Stimulated activated effector memory CD8-positive, alpha-beta T cell treated with anti-CD3 and anti-CD28 coated beads, Interleukin-12 subunit alpha, Interleukin-12 subunit beta, amount 100 ng/mL, for 72 hours (primary cell): ENCODE data around the gene SLC34A1.
"Not testable (repeated sequence)": the region's sequence is repeated elsewhere in the genome, so short reads cannot be mapped to it uniquely, and the experiment has no call there.

Experiments
- ATAC-seq: fragments of 150-1000 bp; cut with Tn5 transposase; 2 replicates; pipeline ENCODE4 v1.10.0; 2021
- DNase-seq, 2 donors: peaks; one replicate each; pipeline ENCODE4 v3.0.0; 2021 to 2022; ENCODE audit warnings: low spot score in 2 of 2
- H3K27ac Mint-ChIP-seq: one replicate; pipeline ENCODE4 v1.8.0; 2022; ENCODE audit warnings: mild to moderate bottlenecking, mixed read lengths
- H3K36me3 Mint-ChIP-seq: one replicate; pipeline ENCODE4 v1.8.0; 2022; ENCODE audit warnings: mild to moderate bottlenecking, mixed read lengths
- H3K4me1 Mint-ChIP-seq: one replicate; pipeline ENCODE4 v1.8.0; 2022; ENCODE audit warnings: mixed read lengths
- H3K4me3 Mint-ChIP-seq: one replicate; pipeline ENCODE4 v1.8.0; 2022; ENCODE audit warnings: mild to moderate bottlenecking, mixed read lengths
- H3K9me3 Mint-ChIP-seq: one replicate; pipeline ENCODE4 v1.8.0; 2022; ENCODE audit warnings: mixed read lengths

SLC34A1 gene

DNA sequence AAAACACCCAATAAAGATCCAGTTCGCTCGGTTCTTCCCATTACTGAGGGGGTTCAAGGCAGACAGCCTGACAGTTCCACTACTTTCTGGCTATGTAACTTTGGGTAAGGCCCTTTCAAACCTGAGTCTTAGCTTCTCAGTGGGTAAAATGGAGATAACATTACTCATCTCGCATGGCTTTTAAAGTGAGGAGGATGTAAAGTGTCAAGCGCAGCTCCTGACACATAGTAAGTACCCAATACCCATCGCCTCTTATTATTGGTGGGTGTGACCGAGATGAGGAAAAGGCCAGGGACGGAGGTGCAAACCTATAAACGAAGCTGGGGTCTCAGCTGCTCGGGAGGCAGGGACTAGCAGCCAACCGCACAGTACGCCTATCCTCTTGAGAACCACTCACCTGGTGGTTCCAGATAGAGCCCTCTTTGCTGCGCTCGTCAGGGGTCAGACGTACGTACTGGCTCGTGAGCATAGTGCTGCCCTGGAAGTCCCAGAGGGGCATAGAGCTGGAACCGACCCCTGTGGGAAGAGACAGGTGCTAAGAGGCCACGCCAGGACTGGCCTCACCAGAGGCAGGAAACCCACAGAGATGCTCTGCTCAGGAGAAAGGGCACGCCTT is 33.4 kb upstream of the SLC34A1 start:
- H3K4me1 Mint-ChIP-seq: peaks cover 55% of the 10 kb centered on the region
- DNase-seq: peak in 1 of 2 donors; percentile 65
- peak; percentile 20 for ATAC-seq
- peak overlapping the region; percentile 99 for H3K27ac Mint-ChIP-seq
- peak overlapping the region; percentile 87 for H3K4me3 Mint-ChIP-seq
- no peaks in the 10 kb centered on the region for H3K9me3 Mint-ChIP-seq
- H3K36me3 Mint-ChIP-seq: peaks cover 52% of the 10 kb centered on the region

DNA sequence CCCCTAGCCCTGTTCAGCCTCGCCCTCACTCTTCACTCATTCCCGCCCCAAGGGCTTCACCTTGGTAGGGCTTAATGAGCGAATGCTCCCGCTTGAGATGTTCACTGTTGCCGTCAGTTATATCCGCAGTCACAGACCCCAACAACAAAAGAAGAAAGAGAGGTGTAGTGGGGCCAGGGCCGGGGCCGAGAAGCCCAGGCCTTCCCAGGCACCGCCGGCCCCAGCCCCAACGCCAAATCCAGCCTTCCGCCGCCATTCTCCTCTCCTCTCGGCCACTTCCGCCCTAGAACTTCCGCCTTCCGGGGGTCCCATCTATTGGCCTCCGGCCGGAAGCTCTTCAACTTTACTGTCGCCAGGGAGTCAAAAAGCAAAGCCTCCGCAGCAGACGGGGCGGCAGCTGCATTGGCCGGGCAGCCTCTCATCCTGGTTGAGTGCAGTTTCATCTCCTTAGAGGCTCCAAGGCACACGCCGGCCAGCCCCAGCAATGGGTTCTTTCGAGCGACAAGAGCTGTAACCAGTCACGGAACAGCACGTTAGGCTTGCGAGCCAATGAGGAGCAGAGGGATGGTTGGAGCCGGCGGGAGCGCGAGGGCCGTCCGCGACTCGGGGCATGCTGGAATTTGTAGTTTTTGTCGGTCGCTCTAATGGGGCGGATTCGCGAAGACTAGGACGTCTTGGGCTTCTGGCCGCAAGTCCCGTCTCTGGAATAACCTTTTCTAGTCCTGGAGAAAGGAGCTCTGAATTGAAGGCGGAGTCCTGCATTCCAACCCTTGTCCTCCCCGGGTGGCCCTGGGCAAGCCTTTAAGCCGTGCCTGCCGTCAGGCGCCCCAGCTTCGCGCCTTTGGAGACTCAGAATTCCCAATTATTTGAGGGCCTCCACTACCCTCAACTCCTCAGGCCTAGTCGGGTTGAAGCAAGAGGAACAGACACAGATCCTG is 32.6 kb upstream of the SLC34A1 start, which contains the start of gene LMAN2:
Gene LMAN2, minus strand, starts transcription at position 277 of the 938 bp plus-strand sequence. Its CDS starts 21 bp downstream, at position 256.
- H3K9me3 Mint-ChIP-seq: no peaks in the 10 kb centered on the region
- H3K27ac Mint-ChIP-seq: peak within 1 kb of the TSS; percentile 99
- H3K4me1 Mint-ChIP-seq: peaks cover 60% of the 10 kb centered on the region
- peak; percentile 78 to 95 for DNase-seq
- H3K4me3 Mint-ChIP-seq: peak within 1 kb of the TSS; percentile 87
- peak; percentile 97 for ATAC-seq
- H3K36me3 Mint-ChIP-seq: peaks cover 44% of the 10 kb centered on the region

DNA sequence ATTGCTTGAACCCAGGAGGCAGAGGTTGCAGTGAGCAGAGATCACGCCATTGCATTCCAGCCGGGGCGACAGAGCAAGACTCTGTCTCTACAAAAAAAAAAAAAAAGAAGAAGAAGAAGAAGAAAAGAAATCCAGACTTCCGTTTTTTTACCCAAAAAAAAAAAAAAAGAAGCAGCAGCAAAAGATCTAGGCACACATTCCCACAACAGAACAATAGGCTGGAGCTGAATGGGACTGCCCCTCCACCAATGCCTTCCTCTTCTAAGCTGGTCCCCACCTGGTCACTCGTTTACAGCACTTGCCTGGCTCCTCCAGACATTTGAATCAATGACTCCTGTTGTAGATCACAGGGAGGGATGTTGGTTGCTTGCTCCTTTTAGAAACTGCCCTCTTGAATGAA is 31.1 kb upstream of the SLC34A1 start:
- no peak overlapping the region for H3K27ac Mint-ChIP-seq

DNA sequence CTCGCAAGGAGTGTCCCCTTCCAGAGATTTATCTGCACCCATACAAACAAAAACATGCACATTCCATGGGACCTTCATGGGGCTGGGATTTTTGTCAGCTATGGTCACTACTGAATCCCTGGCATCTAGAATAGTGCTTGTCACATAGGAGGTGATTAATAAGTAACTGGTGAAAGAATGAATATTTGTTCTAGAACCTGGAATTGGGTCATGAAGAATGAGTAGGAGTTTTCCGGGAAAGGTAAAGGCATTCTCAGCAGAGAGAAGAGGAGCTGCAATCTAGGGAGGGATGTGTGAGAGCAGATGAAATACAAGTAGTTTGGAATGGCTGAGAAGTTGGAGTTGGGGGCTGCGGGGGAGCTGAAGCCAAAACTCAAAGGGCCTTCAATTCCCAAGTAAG is 30.0 kb upstream of the SLC34A1 start:
- no peak overlapping the region for H3K4me3 Mint-ChIP-seq
- no peak for ATAC-seq
- peaks cover 67% of the 10 kb centered on the region for H3K4me1 Mint-ChIP-seq
- DNase-seq: no peak
- peaks cover 26% of the 10 kb centered on the region for H3K36me3 Mint-ChIP-seq
- H3K27ac Mint-ChIP-seq: peak overlapping the region; percentile 46
- no peaks in the 10 kb centered on the region for H3K9me3 Mint-ChIP-seq

More for the DNA sequence above, 31.1 kb upstream of the SLC34A1 start:
- peaks cover 37% of the 10 kb centered on the region for H3K36me3 Mint-ChIP-seq
- no peaks in the 10 kb centered on the region for H3K9me3 Mint-ChIP-seq
- H3K4me3 Mint-ChIP-seq: no peak overlapping the region
- ATAC-seq (no peak), DNase-seq (no peak)
- peaks cover 61% of the 10 kb centered on the region for H3K4me1 Mint-ChIP-seq

DNA sequence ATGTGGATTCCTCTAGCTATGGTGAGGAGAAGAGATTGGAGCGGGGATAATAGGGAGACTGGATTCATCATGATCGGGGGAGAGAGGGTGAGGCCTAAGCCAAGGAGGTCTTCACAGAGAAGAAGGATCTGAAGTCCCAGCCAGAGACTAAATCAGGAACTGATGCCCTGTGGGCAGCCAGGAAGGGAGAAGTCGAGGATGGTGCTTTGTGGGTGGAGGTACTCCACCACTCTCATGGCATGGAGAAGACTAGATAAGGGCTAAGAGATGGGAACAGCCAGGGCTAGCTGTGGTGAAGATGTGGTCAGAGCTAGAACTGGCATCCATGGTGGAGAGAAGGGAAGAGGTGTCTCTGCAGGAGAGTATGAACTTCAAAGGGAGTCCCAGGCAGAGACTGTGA is 29.5 kb upstream of the SLC34A1 start:
- ATAC-seq (no peak), DNase-seq (no peak)
- Mint-ChIP-seq H3K4me3 (no peak overlapping the region), H3K4me1 (peaks cover 67% of the 10 kb centered on the region), H3K27ac (peak overlapping the region; percentile 46), H3K36me3 (peaks cover 22% of the 10 kb centered on the region), H3K9me3 (no peaks in the 10 kb centered on the region)

DNA sequence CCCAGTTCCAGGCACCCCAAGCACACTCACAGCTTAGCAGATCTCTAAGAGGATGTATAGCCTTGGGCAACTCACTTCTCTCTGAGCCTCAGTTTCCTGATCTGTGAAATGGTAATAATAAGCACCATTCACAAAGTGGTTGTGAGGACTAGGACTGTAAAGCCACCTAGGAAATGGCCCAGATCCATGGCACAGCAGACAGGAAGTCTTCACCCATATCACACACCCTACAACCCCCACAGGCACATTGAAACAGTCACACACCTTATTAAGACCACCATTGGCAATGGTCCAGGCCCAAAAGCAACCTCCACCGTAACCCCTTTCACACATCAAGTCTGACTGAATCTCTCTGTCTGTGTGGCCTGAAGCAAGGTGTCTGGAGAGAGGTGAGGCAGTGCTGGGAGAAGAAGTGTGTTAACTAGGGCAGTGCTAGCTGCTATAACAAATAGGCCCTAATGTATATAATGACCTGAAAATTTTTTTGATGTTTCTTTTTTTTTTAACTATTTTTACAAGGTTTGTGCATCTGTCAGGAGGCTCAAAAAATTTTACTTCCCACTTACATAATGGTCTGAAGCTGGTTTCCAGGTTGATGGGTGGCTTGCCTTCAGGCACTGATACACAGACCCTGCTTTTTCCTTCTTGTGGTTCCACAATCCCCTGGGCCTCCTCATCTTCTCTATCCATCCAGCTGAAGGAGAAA is 28.9 kb upstream of the SLC34A1 start:
- Mint-ChIP-seq H3K4me1 (peaks cover 67% of the 10 kb centered on the region), H3K4me3 (no peak overlapping the region), H3K9me3 (no peaks in the 10 kb centered on the region), H3K27ac (peak overlapping the region; percentile 46), H3K36me3 (peaks cover 22% of the 10 kb centered on the region)
- DNase-seq (no peak), ATAC-seq (no peak)

DNA sequence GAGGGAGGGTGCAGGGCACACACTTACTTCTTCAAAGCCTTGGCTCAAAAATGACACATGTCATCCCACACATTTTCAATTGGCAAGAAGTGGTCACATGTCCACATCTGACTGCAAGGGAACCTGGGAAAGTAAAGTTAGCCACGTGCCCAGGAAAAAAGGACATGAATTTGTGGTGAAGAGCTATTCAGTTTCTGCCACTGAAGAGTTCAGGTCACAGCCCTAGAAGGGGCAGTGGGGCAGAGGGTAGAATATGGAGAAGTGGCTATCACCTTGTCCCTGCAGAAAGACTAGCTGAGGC is 28.4 kb upstream of the SLC34A1 start:
- Mint-ChIP-seq H3K4me3 (peak overlapping the region; percentile 90), H3K27ac (peak overlapping the region; percentile 32)
- DNase-seq: no peak

DNA sequence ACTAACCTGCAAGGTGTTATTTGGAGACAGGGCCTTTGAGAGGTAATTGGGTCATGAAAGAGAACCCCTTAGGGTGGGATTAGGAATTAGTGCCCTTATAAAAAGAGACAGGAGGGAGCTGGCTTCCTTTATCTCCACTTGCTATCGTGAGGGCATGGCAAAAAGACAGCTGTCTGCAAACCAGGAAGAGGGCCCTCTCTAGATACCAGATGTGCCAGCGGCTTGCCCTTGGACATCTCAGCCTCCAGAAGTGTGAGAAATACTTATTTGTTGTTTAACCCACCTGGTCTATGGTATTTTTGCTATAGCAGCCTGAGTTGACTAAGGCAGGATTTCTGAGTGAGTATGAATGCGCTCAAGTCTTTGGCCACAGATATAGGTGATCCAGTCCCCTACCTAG is 27.5 kb upstream of the SLC34A1 start:
- no peak for ATAC-seq
- no peak for DNase-seq
- Mint-ChIP-seq H3K27ac (peak overlapping the region; percentile 83), H3K4me1 (peaks cover 77% of the 10 kb centered on the region), H3K9me3 (no peaks in the 10 kb centered on the region), H3K36me3 (peaks cover 21% of the 10 kb centered on the region), H3K4me3 (peak overlapping the region; percentile 90)

More for the DNA sequence above, 28.4 kb upstream of the SLC34A1 start:
- Mint-ChIP-seq H3K9me3 (no peaks in the 10 kb centered on the region), H3K4me1 (peaks cover 69% of the 10 kb centered on the region), H3K36me3 (peaks cover 22% of the 10 kb centered on the region)
- ATAC-seq: no peak

DNA sequence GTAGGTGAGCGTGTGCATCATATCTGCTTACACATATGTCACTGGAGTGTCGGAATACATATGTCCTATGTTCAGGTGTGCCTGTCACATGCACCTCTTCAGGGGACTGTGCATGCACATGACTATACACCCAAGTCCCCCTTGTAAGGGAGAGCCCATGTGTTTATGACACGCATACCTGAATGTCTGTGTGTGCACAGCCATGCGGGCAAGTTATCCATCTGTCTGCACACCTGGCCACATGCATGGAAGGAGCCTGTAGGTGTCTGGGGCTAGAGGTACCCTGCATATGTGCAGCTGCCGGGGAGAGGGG is 27.1 kb upstream of the SLC34A1 start:
- DNase-seq (no peak), ATAC-seq (no peak)
- Mint-ChIP-seq H3K4me1 (peaks cover 77% of the 10 kb centered on the region), H3K4me3 (peak overlapping the region; percentile 90), H3K36me3 (peaks cover 21% of the 10 kb centered on the region), H3K27ac (peak overlapping the region; percentile 83), H3K9me3 (no peaks in the 10 kb centered on the region)

DNA sequence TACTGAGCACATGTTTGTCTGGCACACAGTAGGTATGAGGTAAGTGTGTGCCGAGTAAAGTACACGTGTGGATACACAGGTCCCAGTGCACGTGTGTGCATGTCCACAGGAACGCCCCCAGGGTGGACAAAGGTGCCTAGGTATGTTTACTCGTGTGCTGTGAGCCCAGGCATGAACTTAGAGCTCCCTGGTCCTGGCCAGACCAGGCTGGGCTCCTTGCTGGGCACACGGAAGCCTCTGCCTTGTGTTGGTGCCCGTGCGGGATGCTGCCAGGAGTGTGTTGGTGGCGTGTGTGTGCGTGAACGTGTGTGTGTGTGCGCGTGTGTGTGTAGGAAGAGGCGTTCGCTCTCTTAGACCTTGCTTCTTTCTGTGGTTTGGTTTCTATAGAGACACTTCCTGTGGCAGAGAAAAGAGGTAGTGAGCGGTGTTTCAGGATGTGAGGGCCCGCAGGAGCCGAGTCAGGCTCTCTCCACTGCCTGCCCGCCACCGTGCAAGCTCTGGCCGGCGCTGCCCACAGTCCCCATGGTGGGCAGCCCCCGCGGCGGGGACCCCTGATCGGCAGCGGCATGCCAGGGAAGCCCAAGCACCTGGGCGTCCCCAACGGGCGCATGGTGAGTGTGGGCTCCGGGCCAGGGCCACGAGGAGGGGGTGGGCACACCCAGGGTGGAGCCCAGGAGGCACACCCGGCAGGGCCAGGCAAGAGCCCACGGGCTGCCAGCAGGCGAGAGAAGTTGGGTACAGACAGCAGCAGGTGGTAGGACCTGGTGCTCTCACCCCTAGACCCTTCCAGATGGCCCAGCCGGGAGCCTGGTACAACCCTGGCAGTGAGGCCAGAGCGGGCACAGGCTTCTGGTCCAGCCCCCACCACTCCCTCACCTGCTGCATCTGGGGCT is 26.5 kb upstream of the SLC34A1 start, which contains the start of gene RGS14:
Gene RGS14, plus strand, starts transcription at position 466 of the 893 bp plus-strand sequence. Its CDS starts 101 bp downstream, at position 567.
- no peaks in the 10 kb centered on the region for H3K9me3 Mint-ChIP-seq
- DNase-seq (peak; percentile 50 to 81), ATAC-seq (peak; percentile 95)
- H3K4me1 Mint-ChIP-seq: peaks cover 82% of the 10 kb centered on the region
- peak within 1 kb of the TSS; percentile 90 for H3K4me3 Mint-ChIP-seq
- peak within 1 kb of the TSS; percentile 83 for H3K27ac Mint-ChIP-seq
- peaks cover 25% of the 10 kb centered on the region for H3K36me3 Mint-ChIP-seq

DNA sequence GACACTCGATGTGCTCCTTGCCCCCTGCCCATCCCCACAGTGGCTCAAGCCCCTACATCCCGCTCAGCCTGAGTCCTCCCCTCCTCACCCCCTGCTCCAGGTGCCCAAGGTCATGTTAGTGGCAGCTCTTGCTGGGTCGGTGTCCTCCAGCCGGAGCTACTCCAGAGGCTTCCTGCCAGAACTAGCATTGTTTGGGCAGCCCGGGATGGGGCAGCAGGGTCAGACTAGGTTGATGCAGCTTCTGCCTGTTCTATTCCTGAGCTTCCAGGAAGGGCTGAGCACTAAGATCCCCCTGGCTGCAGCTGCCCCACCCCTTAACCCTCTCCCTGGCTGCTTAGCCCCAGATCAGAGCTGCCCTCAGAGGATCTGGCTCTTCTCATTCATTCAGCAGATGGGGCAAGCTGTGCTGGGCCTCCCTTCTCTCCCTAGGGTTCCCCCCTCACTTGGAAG is 25.8 kb upstream of the SLC34A1 start:
- H3K4me1 Mint-ChIP-seq: peaks cover 86% of the 10 kb centered on the region
- H3K9me3 Mint-ChIP-seq: no peaks in the 10 kb centered on the region
- peak overlapping the region; percentile 90 for H3K4me3 Mint-ChIP-seq
- H3K36me3 Mint-ChIP-seq: peaks cover 25% of the 10 kb centered on the region
- no peak for ATAC-seq
- peak overlapping the region; percentile 83 for H3K27ac Mint-ChIP-seq
- peak in 1 of 2 donors; percentile 66 for DNase-seq

DNA sequence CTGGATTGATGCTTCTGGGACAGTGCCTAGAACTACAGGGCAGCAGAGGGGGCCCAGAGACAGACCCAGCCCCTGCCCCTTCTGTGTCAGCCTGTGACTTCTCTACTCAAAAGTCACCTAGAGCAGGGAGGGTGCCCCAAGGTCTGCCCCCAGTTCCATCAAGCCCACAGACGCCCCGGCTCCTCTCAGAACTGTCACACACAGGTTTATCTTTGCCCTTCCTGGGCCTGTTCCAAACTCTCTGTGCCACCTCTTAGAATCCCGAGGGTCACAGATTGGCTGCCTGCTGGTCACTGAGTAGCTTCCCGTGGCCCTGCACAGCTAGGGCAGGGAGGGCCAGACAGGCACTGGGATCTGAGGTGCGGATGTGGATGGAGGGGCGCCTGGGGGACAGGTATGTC is 24.8 kb upstream of the SLC34A1 start:
- no peaks in the 10 kb centered on the region for H3K9me3 Mint-ChIP-seq
- peak overlapping the region; percentile 90 for H3K4me3 Mint-ChIP-seq
- H3K36me3 Mint-ChIP-seq: peaks cover 34% of the 10 kb centered on the region
- ATAC-seq (no peak), DNase-seq (no peak)
- peak overlapping the region; percentile 83 for H3K27ac Mint-ChIP-seq
- H3K4me1 Mint-ChIP-seq: peaks cover 90% of the 10 kb centered on the region

DNA sequence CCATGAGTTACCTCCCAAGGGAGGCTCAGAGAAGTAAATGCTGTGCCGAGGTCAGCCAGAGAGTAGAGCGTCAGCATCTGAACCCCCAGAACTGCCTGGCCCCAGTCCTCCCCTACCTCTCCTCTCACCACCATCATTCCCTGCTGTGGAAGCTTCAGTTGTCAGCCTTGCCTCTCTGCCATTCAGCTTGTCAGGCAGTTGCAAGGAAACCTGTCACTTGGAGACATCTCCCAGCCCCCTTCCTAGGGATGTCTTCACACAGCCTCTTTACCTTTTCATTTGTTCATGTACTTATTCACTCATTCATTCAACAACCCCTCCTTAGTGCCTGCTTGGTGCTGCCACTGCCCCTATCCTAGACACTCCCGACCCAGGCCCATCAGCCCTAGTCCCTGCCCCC is 24.4 kb upstream of the SLC34A1 start:
- no peak for DNase-seq
- peaks cover 38% of the 10 kb centered on the region for H3K36me3 Mint-ChIP-seq
- H3K4me3 Mint-ChIP-seq: peak overlapping the region; percentile 90
- ATAC-seq: no peak
- no peaks in the 10 kb centered on the region for H3K9me3 Mint-ChIP-seq
- peaks cover 90% of the 10 kb centered on the region for H3K4me1 Mint-ChIP-seq
- H3K27ac Mint-ChIP-seq: peak overlapping the region; percentile 83

DNA sequence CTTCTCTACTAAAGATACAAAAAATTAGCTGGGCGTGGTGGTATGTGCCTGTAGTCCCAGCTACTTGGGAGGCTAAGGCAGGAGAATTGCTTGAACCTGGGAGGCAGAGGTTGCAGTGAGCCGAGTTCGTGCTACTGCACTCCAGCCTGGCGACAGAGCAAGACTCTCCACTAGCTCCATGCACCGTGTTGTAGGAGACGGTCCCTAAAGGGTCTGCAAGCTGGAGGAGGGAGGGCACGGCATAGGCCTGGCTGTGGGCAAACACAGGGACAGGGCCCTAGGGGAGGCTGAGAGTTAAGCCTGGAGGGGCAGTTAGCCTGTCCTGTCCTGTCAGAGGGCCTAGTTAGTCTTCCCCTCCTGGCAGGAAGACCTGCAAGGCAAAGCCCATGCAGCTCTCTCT is 23.5 kb upstream of the SLC34A1 start:
- H3K9me3 Mint-ChIP-seq, H3K27ac Mint-ChIP-seq: not testable (repeated sequence)

More for the DNA sequence above, 23.5 kb upstream of the SLC34A1 start:
- DNase-seq, ATAC-seq: not testable (repeated sequence)
- Mint-ChIP-seq H3K36me3 (peaks cover 47% of the 10 kb centered on the region), H3K4me1 (peaks cover 85% of the 10 kb centered on the region), H3K4me3 (peak overlapping the region; percentile 79)
